ENCODE data around the gene LRP1B. TPM values are rescaled to one million over a fixed set of nuclear protein-coding genes. Genes with fewer than 3 reads are reported as not detected.

LRP1B gene
- total RNA-seq, 1 donor from 2014 or later = 0.38 TPM

DNA sequence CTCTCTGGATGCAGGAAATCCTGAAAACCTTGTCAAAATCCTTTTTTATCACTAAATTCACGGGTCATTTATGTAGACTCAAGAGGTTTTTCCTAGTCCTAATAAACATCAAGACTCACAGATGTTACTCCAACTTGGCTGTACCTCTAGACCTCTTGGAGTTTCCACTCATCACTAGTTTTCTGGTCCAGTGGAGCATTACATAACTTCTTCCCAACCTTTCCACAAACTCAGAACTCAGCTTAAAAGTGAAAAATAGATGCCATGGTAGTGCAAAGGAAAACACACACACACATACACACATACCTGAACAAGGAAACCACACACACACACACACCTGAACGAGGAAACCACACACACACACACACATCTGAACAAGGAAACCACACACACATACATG lies 807.2 kb downstream of the LRP1B start:
- Histone ChIP-seq H3K27me3 (ENCODE audit: control insufficient read depth, insufficient read depth, low read length) (no peaks in the 10 kb centered on the region), H3K36me3 (ENCODE audit: control insufficient read depth, insufficient read depth, low read length) (no peaks in the 10 kb centered on the region), H3K4me3 (ENCODE audit: low read depth, low read length) (no peak overlapping the region)
- TF ChIP-seq, protein P1, sequence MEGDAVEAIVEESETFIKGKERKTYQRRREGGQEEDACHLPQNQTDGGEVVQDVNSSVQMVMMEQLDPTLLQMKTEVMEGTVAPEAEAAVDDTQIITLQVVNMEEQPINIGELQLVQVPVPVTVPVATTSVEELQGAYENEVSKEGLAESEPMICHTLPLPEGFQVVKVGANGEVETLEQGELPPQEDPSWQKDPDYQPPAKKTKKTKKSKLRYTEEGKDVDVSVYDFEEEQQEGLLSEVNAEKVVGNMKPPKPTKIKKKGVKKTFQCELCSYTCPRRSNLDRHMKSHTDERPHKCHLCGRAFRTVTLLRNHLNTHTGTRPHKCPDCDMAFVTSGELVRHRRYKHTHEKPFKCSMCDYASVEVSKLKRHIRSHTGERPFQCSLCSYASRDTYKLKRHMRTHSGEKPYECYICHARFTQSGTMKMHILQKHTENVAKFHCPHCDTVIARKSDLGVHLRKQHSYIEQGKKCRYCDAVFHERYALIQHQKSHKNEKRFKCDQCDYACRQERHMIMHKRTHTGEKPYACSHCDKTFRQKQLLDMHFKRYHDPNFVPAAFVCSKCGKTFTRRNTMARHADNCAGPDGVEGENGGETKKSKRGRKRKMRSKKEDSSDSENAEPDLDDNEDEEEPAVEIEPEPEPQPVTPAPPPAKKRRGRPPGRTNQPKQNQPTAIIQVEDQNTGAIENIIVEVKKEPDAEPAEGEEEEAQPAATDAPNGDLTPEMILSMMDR (IDR thresholded peaks at IDR 0.05; ENCODE audit: insufficient read depth, low read length, poor library complexity, severe bottlenecking) = no peak
- DNase-seq (ENCODE audit: low read depth) = peak; percentile 64

DNA sequence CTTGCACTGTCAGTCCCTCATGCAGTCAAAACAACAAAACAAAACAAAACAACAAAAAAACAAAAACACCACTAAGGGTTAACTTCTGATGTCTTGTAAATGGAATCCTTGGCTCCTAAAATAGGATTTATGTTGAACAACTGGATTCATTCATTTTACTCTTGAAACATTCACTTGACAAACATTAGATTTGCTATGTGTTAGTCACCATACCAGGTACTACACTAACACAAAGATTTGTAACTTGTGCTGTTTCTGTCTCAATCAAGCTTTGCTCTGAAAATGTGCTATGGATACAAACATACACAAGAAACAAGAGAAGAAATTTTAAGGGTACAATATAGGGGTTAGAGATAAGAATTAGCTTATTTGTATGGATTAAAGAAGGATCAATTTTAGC lies 812.8 kb downstream of the LRP1B start:
- DNase-seq (ENCODE audit: low read depth) = no peak
- TF ChIP-seq, protein P1 (IDR thresholded peaks at IDR 0.05; ENCODE audit: insufficient read depth, low read length, poor library complexity, severe bottlenecking) = no peak
- Histone ChIP-seq H3K4me3 (ENCODE audit: low read depth, low read length) (no peak overlapping the region), H3K27me3 (ENCODE audit: control insufficient read depth, insufficient read depth, low read length) (no peaks in the 10 kb centered on the region), H3K36me3 (ENCODE audit: control insufficient read depth, insufficient read depth, low read length) (no peaks in the 10 kb centered on the region)

DNA sequence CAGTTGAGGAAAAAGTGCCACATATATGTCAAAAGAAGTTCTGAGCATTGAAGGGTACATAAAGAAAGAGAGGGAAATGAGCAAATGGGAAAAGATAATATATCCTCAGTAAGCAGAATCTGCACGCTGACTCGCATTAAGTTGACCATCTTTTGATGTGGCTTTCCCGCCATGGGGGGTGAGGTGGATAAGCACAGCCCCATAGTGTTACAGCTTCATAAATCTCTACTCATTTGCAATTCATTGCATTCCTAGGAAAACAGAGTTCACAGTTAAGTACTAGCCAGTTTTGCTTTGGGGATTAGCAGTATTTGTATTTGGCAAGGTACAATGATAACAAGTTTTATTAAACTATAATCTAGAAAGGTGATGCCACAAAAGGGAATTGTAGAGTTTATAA lies 814.2 kb downstream of the LRP1B start:
- Histone ChIP-seq H3K27me3 (ENCODE audit: control insufficient read depth, insufficient read depth, low read length) (no peaks in the 10 kb centered on the region), H3K36me3 (ENCODE audit: control insufficient read depth, insufficient read depth, low read length) (no peaks in the 10 kb centered on the region), H3K4me3 (ENCODE audit: low read depth, low read length) (no peak overlapping the region)
- no peak for DNase-seq (ENCODE audit: low read depth)
- TF ChIP-seq, protein P1 (IDR thresholded peaks at IDR 0.05; ENCODE audit: insufficient read depth, low read length, poor library complexity, severe bottlenecking) = no peak

DNA sequence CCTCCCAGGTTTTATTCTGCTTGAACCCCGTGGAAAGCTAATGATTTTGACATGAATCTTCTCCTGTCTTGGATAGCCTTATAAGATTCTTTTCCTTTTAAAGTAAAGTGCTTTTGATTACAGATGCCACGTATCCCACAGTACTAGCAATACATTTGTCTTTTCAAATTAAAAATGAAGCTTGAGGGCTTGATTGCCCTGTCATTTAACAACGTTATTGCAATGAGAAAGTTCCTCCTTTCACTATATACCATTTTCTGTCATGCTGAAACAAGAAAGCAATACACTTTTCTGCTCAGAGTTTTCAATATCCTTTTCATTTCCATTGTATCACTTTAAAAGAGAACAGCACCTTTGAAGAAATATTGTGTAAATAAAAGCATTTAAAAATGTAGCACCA lies 814.7 kb downstream of the LRP1B start:
- no peaks in the 10 kb centered on the region for H3K36me3 ChIP-seq (ENCODE audit: control insufficient read depth, insufficient read depth, low read length)
- no peak for DNase-seq (ENCODE audit: low read depth)
- TF ChIP-seq, protein P1 (IDR thresholded peaks at IDR 0.05; ENCODE audit: insufficient read depth, low read length, poor library complexity, severe bottlenecking) = no peak
- H3K4me3 ChIP-seq (ENCODE audit: low read depth, low read length) = no peak overlapping the region
- no peaks in the 10 kb centered on the region for H3K27me3 ChIP-seq (ENCODE audit: control insufficient read depth, insufficient read depth, low read length)

DNA sequence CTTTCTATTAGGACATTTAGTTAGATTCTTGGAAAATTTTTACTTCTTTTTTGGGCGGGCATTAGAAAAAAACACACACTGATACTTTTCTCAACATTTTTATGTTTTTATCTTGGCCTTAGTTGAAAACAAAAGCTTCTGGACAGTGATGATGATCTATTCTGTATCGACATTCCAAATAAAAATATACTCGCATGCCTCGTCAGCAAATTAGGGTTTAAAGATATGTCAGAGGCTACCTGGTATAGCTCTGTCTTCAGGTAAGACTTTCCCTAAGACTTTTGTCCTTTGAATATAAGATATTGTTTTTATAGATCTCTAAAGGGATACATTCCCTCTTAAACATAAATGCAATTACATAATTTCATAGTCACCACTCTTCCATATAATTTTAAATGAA lies 816.8 kb downstream of the LRP1B start:
- Histone ChIP-seq H3K36me3 (ENCODE audit: control insufficient read depth, insufficient read depth, low read length) (no peaks in the 10 kb centered on the region), H3K27me3 (ENCODE audit: control insufficient read depth, insufficient read depth, low read length) (no peaks in the 10 kb centered on the region), H3K4me3 (ENCODE audit: low read depth, low read length) (no peak overlapping the region)
- no peak for DNase-seq (ENCODE audit: low read depth)
- TF ChIP-seq, protein P1 (IDR thresholded peaks at IDR 0.05; ENCODE audit: insufficient read depth, low read length, poor library complexity, severe bottlenecking) = no peak

DNA sequence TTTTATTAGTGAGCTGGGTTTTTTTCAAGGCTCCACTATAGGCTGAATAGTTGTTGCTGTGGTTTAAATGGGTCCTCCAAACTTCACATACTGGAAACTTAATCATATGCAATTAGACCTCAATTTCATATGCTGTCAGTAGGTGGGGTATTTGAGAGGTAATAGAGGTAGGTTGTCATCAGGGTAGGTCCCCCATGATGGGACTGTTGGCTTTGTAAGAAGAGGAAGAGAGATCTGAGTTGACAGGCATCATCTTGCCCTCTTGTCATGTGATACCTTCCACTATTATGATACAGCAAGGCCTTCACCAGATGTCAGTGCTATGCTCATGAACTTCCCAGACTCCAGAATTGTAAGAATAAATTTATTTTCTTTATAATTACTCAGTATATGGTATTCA lies 819.4 kb downstream of the LRP1B start:
- Histone ChIP-seq H3K36me3 (ENCODE audit: control insufficient read depth, insufficient read depth, low read length) (no peaks in the 10 kb centered on the region), H3K4me3 (ENCODE audit: low read depth, low read length) (no peak overlapping the region), H3K27me3 (ENCODE audit: control insufficient read depth, insufficient read depth, low read length) (no peaks in the 10 kb centered on the region)
- TF ChIP-seq, protein P1 (IDR thresholded peaks at IDR 0.05; ENCODE audit: insufficient read depth, low read length, poor library complexity, severe bottlenecking) = no peak
- no peak for DNase-seq (ENCODE audit: low read depth)

Data from kidney epithelial cell (primary cell).